Stomach (tissue), 4 donors: ENCODE data around the gene PLEKHG3.

Experiments used
- CTCF ChIP-seq, 7 experiments: fragments of 450-650 bp in 4 of 7; fragments of 200-600 bp in 3 of 7; sonication (generic) in 3 of 7; IDR thresholded peaks; one replicate each; pipeline ENCODE4 v1.5.1; 2016 to 2019; ENCODE audit warnings: antibody characterized with exemption in 7 of 7, control low read depth in 2 of 7, mild to moderate bottlenecking in 1 of 7
- EP300 ChIP-seq: sonication (generic); formaldehyde crosslinking; IDR thresholded peaks from one replicate; pipeline ENCODE4 v1.6.1; 2017; ENCODE audit warnings: antibody characterized with exemption
- POLR2A ChIP-seq, 4 donors: fragments of 450-650 bp; IDR thresholded peaks; one replicate each; pipeline ENCODE4 v1.6.1; 2016; ENCODE audit warnings: antibody characterized with exemption in 4 of 4, control low read depth in 2 of 4, mild to moderate bottlenecking in 1 of 4, moderate library complexity in 1 of 4
- POLR2AphosphoS5 ChIP-seq, 3 donors: sonication (generic); formaldehyde crosslinking; IDR thresholded peaks; one replicate each; pipeline ENCODE4 v1.6.1; 2016; ENCODE audit warnings: antibody characterized with exemption in 3 of 3

- TF ChIP-seq CTCF (IDR thresholded peaks at IDR 0.05) (no peak), POLR2A (IDR thresholded peaks at IDR 0.05) (no peak), POLR2AphosphoS5 (IDR thresholded peaks at IDR 0.05) (no peak), EP300 (no peak)
Observed at GRCh38 chr14:64771161-64771560, 66.9 kb downstream of the PLEKHG3 start.
